HG03457 (cell line): Measurements from ENCODE around the gene OR6A2.

Experiments
- ATAC-seq: cut with Tn5 transposase; IDR thresholded peaks from one replicate; pipeline ENCODE4 v1.9.1; 2021; ENCODE audit warnings: moderate number of reproducible peaks; ENCODE audit not compliant: unreplicated experiment

OR6A2 gene

DNA sequence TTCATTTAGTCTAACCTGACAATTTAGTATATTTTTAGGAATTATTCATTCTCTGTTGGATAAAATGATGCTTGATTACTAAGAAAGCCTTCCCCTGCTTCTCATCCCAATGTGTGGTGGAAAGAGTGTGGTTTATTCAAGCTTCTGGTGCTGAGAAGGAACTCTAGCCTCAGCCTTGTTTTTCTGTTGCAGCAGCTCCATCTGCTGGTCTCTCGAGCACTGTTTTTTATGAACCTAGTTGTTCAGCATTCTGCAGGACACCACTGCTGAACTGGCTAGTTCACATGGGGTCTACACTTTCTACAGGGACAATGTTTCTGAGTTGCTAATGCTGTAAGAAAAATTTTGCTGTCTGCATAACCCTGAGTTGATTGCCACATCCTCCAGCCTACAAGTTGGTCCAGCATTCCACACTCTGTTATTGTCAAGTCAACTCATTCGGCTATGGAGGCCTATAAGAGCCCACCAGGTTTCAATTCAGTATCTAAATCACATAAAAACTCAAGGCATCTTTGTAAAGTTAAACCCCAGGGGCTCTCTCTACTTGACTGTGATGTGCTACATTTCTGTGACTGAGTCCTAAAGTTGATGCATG is 42.0 kb downstream of the OR6A2 start:
- no peak for ATAC-seq

DNA sequence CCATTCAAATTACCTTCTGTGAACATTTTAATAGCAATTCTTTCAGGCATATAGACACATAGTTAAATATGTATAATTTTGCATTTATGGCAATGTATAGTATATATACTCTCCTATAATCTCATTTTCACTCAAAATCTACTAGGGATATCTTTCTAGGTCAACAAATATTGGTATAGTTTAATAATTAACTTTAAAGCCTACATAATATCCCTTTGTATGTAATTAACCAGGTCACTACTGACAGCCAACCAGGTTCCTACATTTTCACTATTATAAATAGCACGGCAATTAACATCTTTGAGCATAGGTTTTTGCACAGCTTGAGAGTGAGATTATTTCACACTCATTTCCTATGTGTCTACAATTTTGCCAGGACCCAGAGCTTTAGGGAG is 43.5 kb downstream of the OR6A2 start:
- ATAC-seq, result no peak

GRCh38 chr11:6755303-6755952 is 44.1 kb downstream of the OR6A2 start:
- ATAC-seq, result no peak

DNA sequence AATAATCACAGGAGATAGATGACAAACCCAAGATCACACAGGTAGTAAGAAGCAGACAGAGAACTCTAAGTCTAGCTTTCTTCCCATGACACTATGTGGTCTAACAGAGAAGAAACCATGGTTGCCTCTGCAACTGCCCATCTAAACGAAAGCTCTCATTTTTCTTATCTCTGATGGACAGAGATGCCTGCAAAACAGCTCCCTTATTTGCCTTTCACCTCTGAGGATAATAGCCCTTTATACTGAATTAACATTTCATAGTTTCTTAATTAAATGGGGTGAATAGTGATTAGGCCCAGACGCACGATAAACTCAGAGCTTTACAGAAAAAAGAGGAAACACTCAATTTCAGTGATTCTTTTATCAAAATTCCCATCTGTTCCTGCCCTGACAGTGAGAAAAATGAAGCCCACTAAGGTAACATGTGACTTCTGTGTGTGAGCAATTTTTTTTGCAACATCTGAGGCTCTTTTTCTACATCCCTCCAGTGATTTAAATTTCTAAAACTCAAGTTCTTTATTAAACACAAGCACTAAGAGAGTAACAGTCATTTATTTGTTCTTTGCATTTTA is 52.3 kb downstream of the OR6A2 start:
- no peak for ATAC-seq

- ATAC-seq, result no peak
Measured at GRCh38 chr11:6746626-6747025, 52.9 kb downstream of the OR6A2 start.

GRCh38 chr11:6746086-6746618 is 53.3 kb downstream of the OR6A2 start:
- ATAC-seq, result peak; percentile 63

- peak; percentile 48 for ATAC-seq
Measured at GRCh38 chr11:6745465-6746015, 53.9 kb downstream of the OR6A2 start.

DNA sequence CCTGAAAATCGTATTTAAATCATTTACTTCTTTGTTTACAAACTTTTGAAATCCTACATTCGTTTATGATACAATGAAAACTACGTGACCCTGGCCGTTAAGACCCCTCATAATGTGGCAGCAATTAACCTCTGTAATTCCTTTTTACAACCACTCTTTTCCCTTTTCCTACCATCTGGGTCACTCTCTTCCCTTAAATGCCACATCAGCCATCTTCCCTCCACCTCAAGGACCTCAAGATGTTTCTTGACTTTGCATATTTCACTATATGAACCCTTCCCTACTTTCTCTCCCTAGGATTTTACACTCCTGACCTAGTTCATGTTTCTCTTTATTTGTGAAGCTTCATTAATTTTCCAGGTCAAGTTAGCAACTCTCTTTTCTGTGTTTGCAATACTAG is 54.5 kb downstream of the OR6A2 start:
- ATAC-seq, result no peak

DNA sequence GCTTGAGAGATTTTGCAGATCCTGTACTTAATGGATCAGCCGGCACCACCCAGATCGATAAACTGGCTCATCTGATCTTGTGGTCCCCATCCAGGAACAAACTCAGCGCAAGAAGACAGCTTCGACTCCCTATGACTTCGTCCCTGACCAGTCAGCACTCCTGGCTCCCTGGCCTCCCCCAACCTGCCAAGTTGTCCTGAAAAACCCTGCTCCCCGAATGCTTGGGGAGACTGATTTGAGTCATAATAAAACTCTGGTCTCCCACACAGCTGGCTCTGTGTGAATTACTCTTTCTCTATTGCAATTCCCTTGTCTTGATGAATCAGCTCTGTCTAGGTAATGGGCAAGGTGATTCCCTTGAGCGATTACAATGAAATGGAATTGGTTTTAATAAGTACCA is 57.2 kb downstream of the OR6A2 start:
- no peak for ATAC-seq
